Embryonic facial prominence (tissue), 1 donor: ENCODE results near the gene RERE.
"Not testable (repeated sequence)": the region's sequence is repeated elsewhere in the genome, so short reads cannot be mapped to it uniquely, and the experiment has no call there.

ENCODE experiments used
- DNase-seq: peaks from one replicate; pipeline ENCODE4 v3.0.0-alpha.2; 2016; ENCODE audit errors: extremely low spot score

The RERE gene

DNA sequence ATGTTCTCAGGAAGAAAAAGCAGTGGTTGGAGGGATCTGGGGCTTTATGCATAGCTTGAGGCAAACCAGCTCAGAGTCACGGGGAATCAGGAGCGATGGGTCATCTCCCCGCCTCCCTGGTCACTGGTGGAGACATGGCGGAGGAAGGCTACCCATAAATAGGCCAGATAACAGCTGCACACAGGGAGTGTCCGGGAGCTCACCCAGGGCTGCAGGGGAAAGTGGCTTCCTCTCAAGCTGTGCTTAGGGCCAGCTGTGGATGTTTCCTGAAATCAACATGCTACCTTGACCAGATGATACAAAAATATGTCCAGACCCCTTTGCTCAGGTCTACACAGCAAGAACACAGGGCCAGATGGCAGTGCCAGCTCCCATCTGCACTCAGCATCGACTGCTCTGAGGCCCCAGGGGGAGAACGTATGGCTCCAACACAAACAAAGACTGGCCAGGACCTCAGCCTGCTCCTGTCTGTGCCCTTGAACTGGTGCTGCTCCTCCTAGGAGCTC is 27.1 kb upstream of the RERE start:
- no peak for DNase-seq

DNA sequence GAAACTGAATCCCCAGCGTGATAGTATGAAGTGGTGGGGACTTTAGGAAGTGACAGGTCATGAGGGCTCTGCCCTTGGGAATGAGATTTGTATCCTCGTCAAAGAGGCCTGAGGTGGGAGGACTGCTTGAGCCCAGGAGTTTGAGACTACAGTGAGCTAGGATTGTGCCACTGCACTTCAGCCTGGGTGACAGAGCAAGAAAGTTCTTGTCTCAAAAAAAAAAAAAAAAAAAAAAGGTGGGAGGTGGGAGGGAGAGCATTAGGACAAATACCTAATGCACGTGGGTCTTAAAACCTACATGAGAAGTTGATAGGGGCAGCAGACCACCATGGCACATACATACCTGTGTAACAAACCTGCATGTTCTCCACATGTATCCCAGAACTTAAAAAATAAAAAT is 24.0 kb upstream of the RERE start:
- no peak for DNase-seq

DNA sequence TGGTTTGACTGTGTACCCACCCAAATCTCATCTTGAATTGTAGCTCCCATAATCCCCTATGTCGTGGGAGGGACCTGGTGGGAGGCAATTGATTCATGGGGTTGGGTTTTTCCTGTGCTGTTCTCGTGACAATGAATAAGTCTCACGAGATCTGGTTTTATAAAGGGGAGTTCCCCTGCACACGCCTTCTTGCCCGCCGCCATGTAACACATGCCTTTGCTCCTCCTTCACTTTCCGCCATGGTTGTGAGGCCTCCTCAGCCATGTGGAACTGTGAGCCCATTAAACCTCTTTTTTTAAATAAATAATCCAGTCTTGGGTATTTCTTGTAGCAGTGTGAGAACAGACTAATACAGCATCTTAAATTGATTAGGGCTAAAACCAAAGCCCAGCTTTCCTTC is 22.6 kb upstream of the RERE start:
- DNase-seq: no peak

DNA sequence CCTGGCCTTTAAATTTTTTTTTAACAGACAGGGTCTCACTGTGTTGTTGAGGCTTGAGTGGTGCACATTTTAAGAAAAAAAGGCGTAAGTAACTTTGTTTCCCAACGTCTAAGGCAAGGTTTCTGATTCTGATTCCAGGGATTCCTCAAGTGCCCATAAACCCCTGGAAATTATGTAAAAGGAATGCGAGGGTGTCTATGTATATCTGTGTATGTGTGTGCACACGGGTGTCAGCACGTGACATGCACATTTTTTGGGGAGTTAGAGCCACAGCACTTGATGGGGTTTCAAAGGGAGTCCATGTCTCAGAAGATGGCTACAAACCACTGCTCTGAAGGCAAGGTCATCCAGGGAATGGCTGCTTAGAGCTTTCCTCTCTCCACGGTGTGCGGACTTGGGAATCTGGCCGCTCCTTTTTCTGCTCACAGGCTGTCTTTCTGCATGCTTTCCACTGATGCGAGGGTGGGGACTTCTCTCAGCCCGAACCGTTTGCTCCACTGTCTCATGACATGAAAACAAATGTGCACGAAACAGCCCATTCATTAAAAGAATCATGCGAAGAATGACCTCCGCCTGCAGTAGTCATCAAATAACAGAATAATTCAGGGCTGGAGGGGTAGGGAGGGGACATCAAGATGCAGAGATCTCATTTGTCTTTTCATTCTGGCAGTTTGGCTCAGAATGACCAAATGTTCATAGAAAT is 18.7 kb upstream of the RERE start:
- no peak for DNase-seq

DNA sequence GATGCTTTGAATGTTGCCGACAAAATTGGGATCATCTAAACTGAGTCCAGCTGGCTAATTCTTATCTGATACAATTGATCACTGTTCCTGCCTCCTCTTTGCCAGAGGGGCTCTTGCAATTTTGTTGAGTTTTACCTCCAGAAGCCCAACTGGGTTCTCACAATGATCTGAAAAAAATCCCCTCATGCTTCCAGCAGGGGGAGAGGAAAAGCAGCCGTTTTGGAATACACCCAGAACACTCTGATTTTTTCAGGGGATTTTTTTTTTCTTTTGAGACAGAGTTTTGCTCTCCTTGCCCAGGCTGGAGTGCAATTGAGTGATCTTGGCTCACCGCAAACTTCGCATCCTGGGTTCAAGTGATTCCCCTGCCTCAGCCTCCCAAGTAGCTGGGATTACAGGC is 13.9 kb upstream of the RERE start:
- no peak for DNase-seq

DNA sequence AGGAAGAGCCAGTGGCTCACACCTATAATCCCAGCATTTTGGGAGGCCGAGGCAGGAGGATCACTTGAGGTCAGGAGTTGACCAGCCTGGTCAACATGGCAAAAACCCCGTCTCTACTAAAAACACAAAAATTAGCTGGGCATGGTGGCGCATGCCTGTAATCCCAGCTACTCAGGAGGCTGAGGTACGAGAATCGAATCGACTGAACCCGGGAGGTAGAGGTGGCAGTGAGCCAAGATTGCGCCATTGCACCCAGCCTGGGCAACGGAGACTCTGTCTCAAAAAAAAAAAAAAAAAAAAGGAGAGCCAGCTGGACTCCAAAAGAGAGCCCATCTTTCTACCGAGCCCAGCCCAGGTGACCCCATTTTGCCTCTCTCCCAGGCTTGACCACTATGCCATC is 13.3 kb upstream of the RERE start:
- not testable (repeated sequence) for DNase-seq

DNA sequence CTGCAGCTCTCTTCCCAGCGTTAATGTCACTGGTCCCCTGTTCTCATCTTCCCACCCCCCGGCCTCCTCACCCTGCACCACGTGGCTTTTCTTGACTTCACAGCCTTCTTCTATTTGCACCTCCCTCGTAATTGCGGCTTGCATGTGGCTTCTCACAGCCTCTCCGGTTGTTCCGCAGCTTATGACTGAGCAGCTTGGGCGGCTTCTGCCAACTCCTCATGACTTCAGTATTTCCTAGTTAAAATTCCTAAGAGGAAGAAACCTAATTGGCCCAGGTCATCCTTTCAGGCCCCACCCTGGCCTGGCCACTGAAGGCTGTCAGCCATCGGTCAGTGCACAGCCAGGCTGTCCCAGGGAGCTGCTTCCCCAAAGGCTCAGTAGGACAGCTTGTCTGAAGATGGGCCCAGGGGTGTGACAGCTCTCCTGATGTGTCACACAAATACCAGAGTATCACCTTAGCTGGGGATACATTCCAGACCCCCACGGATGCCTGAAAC is 8.6 kb upstream of the RERE start:
- no peak for DNase-seq

DNA sequence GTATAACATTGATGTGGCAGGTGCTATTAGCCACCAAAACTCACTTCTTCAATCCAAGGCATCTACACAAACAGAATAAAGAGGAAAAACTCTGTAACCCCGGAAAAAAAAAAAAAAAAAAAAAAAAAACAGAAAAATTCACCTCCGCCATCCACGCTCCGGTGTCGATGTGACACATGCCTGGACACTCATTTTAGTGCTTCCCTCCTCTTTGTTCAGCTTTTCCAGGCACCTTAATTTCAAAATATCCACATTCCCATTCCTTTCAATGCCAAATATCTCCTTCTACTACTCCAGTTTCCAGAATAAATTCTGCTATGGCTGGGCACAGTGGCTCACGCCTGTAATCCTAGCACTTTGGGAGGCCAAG is 5.8 kb upstream of the RERE start:
- DNase-seq: no peak

DNA sequence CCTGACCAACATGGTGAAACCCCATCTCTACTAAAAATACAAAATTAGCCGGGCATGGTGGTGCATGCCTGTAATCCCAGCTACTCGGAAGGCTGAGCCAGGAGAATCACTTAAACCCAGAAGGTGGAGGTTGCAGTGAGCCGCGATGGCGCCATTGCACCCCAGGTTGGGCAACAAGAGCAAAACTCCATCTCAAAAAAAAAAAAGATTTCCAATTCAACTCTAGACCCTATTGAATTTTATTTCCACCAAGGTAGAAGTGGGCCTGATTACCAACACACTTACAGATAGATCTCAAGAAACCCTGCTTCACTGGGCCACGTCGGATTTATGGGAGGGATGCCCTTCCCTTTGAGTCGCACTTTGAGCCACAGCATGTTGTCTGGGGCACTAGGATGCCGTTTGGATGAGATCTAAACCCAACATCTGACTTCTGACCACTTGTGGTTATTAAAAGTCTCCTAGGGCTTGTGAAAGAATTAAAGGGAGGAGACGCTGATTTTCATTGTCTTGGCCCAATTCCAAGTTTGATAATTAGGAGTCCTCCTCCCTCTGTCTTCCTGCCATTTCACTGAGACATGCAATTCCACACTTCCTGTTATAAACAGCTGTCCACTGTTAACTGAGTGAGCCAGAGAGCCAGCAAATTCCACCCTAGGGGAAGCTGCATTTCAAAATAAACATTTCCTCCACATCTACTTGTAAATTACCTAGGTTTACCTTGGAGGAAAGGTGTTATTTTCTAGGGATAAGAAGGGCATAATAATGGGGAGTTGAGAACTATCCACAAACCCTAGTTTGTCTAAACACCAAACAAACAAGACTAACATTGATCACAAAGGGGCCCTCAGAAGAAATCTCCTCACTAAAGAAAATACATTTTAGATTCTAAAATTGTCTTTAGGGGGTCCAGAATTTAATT is 5.2 kb upstream of the RERE start:
- DNase-seq: no peak

DNA sequence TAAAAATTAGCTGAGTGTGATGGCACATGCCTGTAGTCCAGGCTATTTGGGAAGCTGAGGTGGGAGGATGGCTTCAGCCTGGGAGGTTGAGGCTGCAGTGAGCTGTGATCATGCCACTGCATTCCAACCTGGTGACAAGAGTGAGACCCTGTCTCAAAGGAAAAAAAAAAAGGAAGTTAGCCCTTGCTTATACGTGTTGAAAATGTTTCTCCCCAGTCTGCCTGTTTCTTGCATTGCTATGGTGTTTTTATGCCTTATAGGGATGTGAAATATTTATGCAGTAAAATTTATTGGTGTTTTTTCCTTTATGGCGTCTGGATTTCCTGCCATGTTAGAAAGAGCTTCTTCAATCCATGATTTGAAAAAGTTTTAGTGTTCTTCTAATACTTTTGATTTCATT is 3.6 kb upstream of the RERE start:
- DNase-seq: no peak

DNA sequence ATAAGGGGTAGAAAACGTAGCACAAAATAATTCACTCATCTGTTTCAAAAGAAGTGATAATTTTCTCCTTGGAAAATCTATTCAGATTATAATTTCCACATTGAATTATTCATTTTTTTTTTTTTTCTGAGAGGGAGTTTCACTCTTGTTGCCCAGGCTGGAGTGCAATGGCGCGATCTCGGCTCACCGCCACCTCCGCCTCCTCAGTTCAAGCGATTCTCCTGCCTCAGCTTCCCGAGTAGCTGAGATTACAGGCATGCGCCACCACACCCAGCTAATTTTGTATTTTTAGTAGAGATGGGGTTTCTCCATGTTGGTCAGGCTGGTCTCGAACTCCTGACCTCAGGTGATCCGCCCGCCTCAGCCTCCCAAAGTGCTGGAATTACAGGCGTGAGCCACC is 1.3 kb upstream of the RERE start:
- DNase-seq: not testable (repeated sequence)

DNA sequence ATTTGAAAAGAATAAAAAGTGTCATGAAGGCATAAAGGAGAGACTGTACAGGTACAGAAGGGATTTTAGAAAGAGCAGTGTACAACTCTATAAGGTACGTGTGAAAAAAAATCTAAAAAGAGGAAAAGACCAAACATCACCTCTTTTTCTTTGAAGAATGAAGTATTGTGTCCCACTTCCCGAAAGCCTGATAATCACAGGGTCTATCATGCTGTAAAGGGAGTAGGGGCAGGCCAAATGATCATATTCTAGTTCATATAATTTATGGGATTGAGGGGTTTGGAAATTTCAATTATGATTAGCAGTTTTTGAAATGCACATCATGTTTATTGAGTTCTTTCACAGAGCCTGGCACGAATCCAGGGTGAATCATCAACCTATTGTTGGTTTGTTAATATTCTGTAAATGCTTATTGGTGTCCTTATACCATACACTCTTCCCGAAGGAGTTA is 910 bp upstream of the RERE start:
- no peak for DNase-seq

DNA sequence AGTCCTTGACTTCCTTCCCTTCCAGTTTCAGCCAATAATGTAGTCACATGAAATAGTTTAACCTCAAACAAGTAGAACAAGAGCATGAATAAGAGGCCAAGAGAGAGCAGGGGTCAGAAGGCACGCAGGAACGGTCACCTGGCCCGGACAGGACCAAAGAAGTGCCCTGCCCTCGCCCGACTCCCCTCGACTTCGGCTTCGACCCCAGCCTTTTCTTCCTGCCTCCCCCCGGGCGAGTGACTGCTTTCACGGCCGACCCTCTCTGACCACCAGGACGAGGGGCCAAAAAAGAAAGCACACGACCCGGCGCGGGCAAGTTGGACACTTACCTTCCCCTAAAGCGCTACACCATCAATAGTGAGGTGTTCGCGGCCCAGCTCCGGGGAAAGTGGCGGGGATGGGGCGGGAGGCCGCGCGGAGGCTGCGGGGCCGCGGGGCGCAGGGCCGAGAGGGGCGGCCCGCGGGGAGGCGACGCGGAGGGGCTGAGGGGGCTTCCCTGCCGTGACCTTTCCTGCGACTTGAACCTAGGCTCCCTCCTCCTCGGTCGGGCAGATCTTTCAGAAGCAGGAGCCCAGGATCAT is 519 bp downstream of the RERE start:
- DNase-seq: no peak

DNA sequence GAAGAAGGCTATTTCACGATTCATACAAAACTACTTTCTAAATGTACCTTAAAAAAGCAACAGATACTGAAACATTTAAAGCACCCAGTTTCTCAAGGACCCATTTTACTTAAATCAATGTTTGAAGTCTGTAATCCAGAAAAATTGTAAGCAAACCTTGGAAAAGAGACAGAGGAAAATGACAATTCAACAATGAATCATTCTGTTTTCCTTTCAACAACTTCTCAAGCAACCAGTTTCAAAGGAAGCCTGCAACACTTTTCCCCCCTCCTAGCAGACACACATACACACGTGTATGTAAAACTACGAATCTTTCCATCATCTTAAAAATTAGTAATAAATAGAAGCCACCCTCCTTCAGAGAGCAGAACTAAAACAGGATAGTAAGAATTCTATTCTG is 1.2 kb downstream of the RERE start:
- DNase-seq: no peak

DNA sequence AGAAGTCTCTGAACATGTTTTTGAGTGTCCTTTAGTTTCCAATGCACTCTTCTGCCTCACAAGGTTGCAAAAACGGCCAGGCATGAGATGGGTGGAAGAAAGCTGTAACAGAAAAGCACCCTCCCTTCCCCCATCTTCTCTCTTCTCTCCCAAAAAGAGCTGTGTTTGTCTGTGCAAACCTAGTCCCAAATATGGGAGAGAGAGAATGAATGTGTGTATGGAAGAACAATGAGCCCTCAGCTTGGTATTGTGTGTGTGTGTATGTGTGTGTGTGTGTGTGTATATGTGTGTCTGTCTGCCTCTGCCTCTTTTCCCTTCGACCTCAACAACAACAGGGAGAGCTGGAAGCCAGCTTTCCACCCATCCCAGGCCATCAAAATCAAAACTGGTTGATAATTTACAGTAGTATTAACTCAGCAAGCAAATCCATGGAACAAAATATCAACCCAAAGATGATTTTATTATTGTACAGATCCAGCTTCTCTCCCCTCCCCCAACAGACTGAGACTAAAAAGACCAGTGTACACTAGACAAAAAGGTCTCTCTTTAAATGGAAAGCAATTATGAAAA is 1.8 kb downstream of the RERE start:
- no peak for DNase-seq

DNA sequence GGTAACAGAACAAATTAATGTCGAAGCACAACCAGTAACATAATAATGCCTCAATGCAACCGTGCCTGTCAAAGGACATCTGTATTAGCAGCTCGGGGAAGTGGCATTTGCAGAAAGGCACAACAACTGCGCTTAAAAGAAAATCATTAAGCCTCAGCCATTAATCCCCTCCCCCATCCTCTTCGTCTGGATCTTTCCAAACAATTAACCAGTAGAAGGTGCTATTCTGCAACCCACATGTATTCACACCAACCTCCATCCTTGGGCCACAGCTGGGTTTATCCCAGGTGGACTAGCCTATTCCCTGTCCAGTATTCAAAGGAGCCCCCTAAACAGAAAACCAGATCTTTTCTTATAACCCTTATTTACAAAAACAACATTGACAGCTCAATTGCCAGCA is 2.6 kb downstream of the RERE start:
- DNase-seq: no peak

DNA sequence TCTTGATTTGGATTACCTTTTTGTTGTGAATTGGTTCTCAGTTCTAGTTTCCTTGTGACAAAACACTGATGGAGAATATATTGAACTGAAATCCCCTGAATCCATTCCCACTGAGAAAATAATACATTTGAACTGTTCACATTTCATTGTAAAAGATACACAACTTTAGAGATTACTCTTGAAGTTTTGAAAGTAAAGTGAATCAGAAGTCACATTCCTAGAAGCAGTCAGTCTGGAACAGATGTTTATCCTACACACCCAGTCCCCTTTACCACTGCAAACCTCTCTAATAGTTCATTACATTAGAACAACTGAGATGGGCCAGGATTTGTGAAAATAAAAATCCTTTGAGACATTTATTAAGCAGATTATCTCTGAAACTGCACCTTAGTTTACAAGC is 3.4 kb downstream of the RERE start:
- no peak for DNase-seq

DNA sequence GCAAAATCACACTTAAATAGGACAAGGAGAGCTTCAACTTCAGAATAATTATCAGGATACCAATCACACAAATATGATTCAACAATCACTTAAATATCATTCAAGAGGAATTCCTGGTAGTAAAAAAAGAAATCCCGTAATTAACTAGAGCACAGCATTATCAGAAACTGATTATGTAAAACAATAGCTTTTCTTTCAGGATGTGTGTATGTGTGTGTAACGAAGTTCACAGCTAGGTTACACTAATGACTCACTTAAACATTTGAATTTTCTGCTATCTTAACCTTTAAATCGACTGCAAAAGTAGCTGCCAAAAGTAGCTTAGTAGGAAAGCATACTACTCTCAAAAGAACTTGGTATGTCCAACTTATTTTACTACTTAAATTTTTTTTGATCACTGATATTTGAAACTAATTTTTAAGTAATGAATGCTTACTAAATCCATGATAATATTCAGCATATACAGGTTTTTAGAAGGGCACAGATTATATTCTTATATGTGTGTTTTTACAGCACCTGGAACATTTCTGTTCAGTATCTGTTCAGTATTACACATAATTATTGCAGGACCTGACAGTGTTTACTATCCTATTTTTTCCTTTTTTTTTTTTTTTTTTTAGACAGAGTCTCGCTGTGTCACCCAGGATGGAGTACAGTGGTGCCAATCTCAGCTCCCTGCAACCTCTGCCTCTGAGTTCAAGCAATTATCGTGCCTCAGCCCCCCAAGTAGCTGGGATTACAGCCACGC is 4.2 kb downstream of the RERE start:
- no peak for DNase-seq

DNA sequence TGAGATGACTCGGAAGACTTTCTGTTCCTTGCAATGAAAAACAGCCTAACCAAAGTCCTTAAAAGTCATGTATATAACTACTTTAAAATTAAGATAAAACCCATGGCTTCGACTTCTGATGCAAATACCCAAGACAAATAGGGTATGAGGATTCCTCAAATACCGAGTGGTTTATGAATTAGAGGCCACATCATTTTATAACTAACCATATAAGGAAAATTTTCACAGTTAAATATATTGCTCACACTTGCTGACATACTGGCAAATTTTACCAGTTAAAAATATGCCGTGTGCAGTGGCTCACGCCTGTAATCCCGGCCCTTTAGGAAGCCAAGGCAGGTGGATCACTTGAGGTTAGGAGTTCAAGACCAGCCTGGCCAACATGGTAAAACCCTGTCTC is 5.4 kb downstream of the RERE start:
- no peak for DNase-seq

DNA sequence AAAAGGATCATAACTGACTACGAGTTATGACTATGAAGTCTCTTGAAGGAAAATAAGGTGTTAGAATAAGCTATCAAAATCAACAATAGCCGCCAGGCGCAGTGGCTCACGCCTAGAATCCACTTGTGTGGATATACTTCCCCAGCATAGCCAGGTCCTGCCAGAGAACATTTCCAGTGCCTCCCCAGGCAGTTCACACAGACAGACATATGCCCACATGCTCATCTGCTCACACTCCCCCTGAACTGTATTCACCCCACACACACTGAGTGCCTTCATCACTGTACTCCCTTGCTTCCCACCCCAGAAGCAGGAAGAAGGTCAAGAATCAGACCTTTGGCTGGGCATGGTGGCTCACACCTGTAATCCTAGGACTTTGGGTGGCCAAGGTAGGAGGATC is 6.5 kb downstream of the RERE start:
- no peak for DNase-seq

DNA sequence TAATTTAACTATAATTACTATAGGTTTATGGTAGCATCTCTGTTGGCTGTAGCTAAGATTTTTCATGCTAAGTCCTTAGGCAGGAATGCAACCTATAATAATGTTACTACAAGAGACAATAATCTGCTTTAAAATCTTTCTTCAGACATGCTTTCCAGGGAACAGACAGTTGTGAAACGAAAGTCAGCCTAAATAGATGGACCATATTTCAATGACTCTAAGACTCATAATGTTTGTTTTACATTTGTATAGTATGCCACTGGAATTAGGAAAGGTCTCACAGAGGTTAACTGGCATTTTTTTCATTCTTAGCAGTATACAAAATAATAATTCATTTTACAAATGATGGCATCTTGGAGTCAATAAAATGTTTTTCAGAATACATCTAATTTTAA is 8.1 kb downstream of the RERE start:
- DNase-seq: no peak

DNA sequence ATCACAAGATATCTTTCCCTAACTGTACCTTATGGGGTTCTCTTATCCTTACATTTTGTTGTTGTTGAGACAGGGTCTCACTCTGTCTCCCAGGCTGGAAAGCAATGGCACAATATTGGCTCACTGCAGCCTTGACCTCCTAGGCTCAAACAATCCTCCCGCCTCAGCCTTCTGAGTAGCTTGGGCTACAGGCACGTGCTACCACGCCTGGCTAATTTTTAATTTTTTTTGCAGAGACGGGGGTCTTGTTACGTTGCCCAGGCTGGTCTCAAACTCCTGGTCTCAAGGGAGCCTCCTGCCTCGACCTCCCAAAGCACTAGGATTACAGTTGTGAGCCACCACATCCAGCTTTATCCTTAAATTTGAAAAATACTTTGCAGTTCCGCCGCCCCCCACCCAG is 10.4 kb downstream of the RERE start:
- no peak for DNase-seq
